H1 (cell line): Measurements from ENCODE around the gene GSTA3. TPM values are rescaled to one million over a fixed set of nuclear protein-coding genes. Genes with fewer than 3 reads are reported as not detected.

ENCODE experiments used
- CTCF ChIA-PET: fragments of 300-600 bp; sonication (Branson Sonifier 250); formaldehyde crosslinking; loops from one replicate; lab custom pipeline; 2021; ENCODE audit not compliant: partially characterized antibody; lab: Charles Lee
- POLR2A ChIA-PET: fragments of 300-600 bp; sonication (Branson Sonifier 250); formaldehyde crosslinking; loops from one replicate; lab custom pipeline; 2021; ENCODE audit warnings: inconsistent platforms; ENCODE audit not compliant: partially characterized antibody; lab: Charles Lee
- DNase-seq, 2 experiments: peaks; one replicate each; pipeline versions ENCODE4 v3.0.0 to v3.0.0-alpha.2; 2010 to 2022; ENCODE audit warnings: low spot score in 2 of 2, low read depth in 1 of 2, mixed read lengths in 1 of 2
- FAIRE-seq: peaks from 2 replicates; lab custom pipeline; 2011; peaks lifted over from hg19 to GRCh38; lab: Jason Lieb, UNC
- H2AFZ ChIP-seq: 2 replicates; pipeline ENCODE4 v1.8.1; 2012; ENCODE audit warnings: low read length, inconsistent platforms
- H2AK5ac ChIP-seq: 2 replicates; pipeline ENCODE4 v1.6.1; 2013; ENCODE audit warnings: low read depth, low read length
- H2BK120ac ChIP-seq: replicated peaks from 2 replicates; pipeline ENCODE3; 2013; ENCODE audit warnings: low read depth, low read length, inconsistent platforms
- H2BK12ac ChIP-seq: 2 replicates; pipeline ENCODE4 v1.6.1; 2013; ENCODE audit warnings: low read depth, low read length
- H2BK15ac ChIP-seq: 2 replicates; pipeline ENCODE4 v1.6.1; 2013; ENCODE audit warnings: low read length
- H2BK20ac ChIP-seq: 2 replicates; pipeline ENCODE4 v1.6.1; 2013; ENCODE audit warnings: low read length
- H2BK5ac ChIP-seq: 2 replicates; pipeline ENCODE4 v1.6.1; 2013; ENCODE audit warnings: low read depth, low read length
- H3K14ac ChIP-seq: 2 replicates; pipeline ENCODE4 v1.6.1; 2013; ENCODE audit warnings: inconsistent platforms; ENCODE audit not compliant: insufficient read length
- H3K18ac ChIP-seq: 2 replicates; pipeline ENCODE4 v1.6.1; 2013; ENCODE audit warnings: low read length; ENCODE audit errors: extremely low read depth
- H3K23ac ChIP-seq: 2 replicates; pipeline ENCODE4 v1.6.1; 2013; ENCODE audit warnings: inconsistent platforms; ENCODE audit not compliant: insufficient read length
- H3K23me2 ChIP-seq: 2 replicates; pipeline ENCODE4 v1.6.1; 2013; ENCODE audit warnings: low read depth, low read length
- H3K27ac ChIP-seq: 2 replicates; pipeline ENCODE4 v1.6.1; 2011; ENCODE audit warnings: low read depth, low read length, inconsistent platforms
- H3K27me3 ChIP-seq, 4 experiments: replicated peaks in 1 of 4; 1 replicate in 1 of 4; 2 replicates in 3 of 4; pipeline versions ENCODE4 v1.6.1 to v1.8.1; 2011 to 2013; ENCODE audit warnings: low read length in 3 of 4, mild to moderate bottlenecking in 3 of 4, inconsistent platforms in 2 of 4, mixed read lengths in 2 of 4, moderate library complexity in 1 of 4; ENCODE audit not compliant: control insufficient read depth in 3 of 4, insufficient read depth in 3 of 4; ENCODE audit errors: extremely low read depth in 1 of 4
- H3K36me3 ChIP-seq, 4 experiments: 2 replicates each; pipeline versions ENCODE4 v1.6.1 to v1.8.1; 2011 to 2013; ENCODE audit warnings: mild to moderate bottlenecking in 4 of 4, low read length in 3 of 4, moderate library complexity in 2 of 4, control low read depth in 1 of 4, inconsistent platforms in 1 of 4; ENCODE audit not compliant: insufficient read depth in 4 of 4, control insufficient read depth in 2 of 4
- H3K4ac ChIP-seq: replicated peaks from 2 replicates; pipeline ENCODE3; 2013; ENCODE audit warnings: low read length, low read depth, mixed read lengths, inconsistent platforms; ENCODE audit not compliant: insufficient read length
- H3K4me1 ChIP-seq, 4 experiments: replicated peaks in 1 of 4; 1 replicate in 1 of 4; 2 replicates in 3 of 4; pipeline versions ENCODE4 v1.6.1 to v1.8.1; 2011 to 2013; ENCODE audit warnings: low read length in 3 of 4, inconsistent platforms in 2 of 4, mixed read lengths in 1 of 4; ENCODE audit not compliant: insufficient read depth in 4 of 4, control insufficient read depth in 3 of 4
- H3K4me2 ChIP-seq, 2 experiments: 2 replicates each; pipeline versions ENCODE4 v1.6.1 to v1.8.1; 2011 to 2013; ENCODE audit warnings: low read depth in 2 of 2, low read length in 2 of 2, control low read depth in 1 of 2, inconsistent platforms in 1 of 2, mild to moderate bottlenecking in 1 of 2; ENCODE audit not compliant: insufficient read depth in 1 of 2
- H3K4me3 ChIP-seq, 4 experiments: fragments of 200-600, 300-600 bp in 1 of 4; sonication (generic), shearing (Covaris generic), sonication (Bioruptor Twin) in 1 of 4; 2 replicates each; pipeline versions ENCODE4 v1.5.1 to v1.8.1; 2011 to 2016; ENCODE audit warnings: low read length in 4 of 4, low read depth in 3 of 4, control low read depth in 2 of 4, inconsistent platforms in 2 of 4, mild to moderate bottlenecking in 2 of 4, mixed read lengths in 1 of 4, moderate library complexity in 1 of 4; ENCODE audit not compliant: insufficient read depth in 2 of 4; ENCODE audit errors: extremely low read depth in 1 of 4
- H3K56ac ChIP-seq: replicated peaks from 2 replicates; pipeline ENCODE3; 2013; ENCODE audit warnings: low read depth, mild to moderate bottlenecking, mixed read lengths, low read length, inconsistent platforms; ENCODE audit not compliant: insufficient read length
- H3K79me1 ChIP-seq: 2 replicates; pipeline ENCODE4 v1.6.1; 2013; ENCODE audit warnings: low read depth, low read length, control low read depth
- H3K79me2 ChIP-seq, 2 experiments: 2 replicates each; pipeline versions ENCODE4 v1.6.1 to v1.8.1; 2012 to 2013; ENCODE audit warnings: low read length in 2 of 2, mild to moderate bottlenecking in 2 of 2, inconsistent platforms in 1 of 2; ENCODE audit not compliant: insufficient read depth in 2 of 2, control insufficient read depth in 1 of 2
- H3K9ac ChIP-seq, 4 experiments: replicated peaks in 1 of 4; 1 replicate in 1 of 4; 2 replicates in 3 of 4; pipeline versions ENCODE4 v1.6.1 to v1.8.1; 2011 to 2013; ENCODE audit warnings: low read depth in 3 of 4, low read length in 3 of 4, control low read depth in 2 of 4, mild to moderate bottlenecking in 2 of 4, moderate library complexity in 2 of 4, inconsistent platforms in 1 of 4; ENCODE audit errors: extremely low read depth in 1 of 4
- H3K9me3 ChIP-seq, 2 experiments: 2 replicates each; pipeline versions ENCODE4 v1.6.1 to v1.8.1; 2012 to 2013; ENCODE audit warnings: mild to moderate bottlenecking in 2 of 2, moderate library complexity in 2 of 2, control low read depth in 1 of 2, inconsistent platforms in 1 of 2, low read depth in 1 of 2, low read length in 1 of 2, mixed read lengths in 1 of 2; ENCODE audit not compliant: insufficient read depth in 2 of 2
- H4K20me1 ChIP-seq, 2 experiments: replicated peaks in 1 of 2; 2 replicates each; pipeline versions ENCODE3 to v1.8.1; 2011 to 2013; ENCODE audit warnings: inconsistent platforms in 2 of 2, low read length in 2 of 2, mild to moderate bottlenecking in 1 of 2; ENCODE audit not compliant: insufficient read depth in 2 of 2, control insufficient read depth in 1 of 2
- H4K5ac ChIP-seq: 2 replicates; pipeline ENCODE4 v1.6.1; 2013; ENCODE audit warnings: low read length, low read depth, mixed read lengths, inconsistent platforms; ENCODE audit not compliant: insufficient read length
- H4K8ac ChIP-seq: 2 replicates; pipeline ENCODE4 v1.8.0; 2013; ENCODE audit warnings: mild to moderate bottlenecking, moderate library complexity, low read length, inconsistent platforms; ENCODE audit not compliant: insufficient read depth; ENCODE audit errors: extremely low read depth
- H4K91ac ChIP-seq: replicated peaks from 2 replicates; pipeline ENCODE3; 2013; ENCODE audit warnings: low read length, mixed read lengths, inconsistent platforms; ENCODE audit not compliant: insufficient read length
- SAP30 ChIP-seq: fragments of 300-600 bp; sonication (generic); IDR thresholded peaks from 2 replicates; pipeline ENCODE4 v1.7.1; 2012; ENCODE audit warnings: low read length, moderate library complexity, mild to moderate bottlenecking, inconsistent platforms; ENCODE audit not compliant: insufficient read depth, insufficient replicate concordance
- polyA plus RNA-seq, 7 experiments: library from polyadenylated mRNA; depleted of rRNA in 3 of 7; stranded (reverse) in 5 of 7; unstranded in 2 of 7; fragments of >200 nt in 5 of 7; fragments of 200-250 nt in 2 of 7; gene quantifications; 1 replicate in 5 of 7; 2 replicates in 1 of 7; 4 replicates in 1 of 7; pipeline versions ENCODE4 v1.2.1 to v1.2.3, GENCODE V29; 2011 to 2013; ENCODE audit warnings: missing spikeins in 2 of 7, mixed read lengths in 2 of 7
- total RNA-seq: library from RNA; stranded (reverse); fragmentation: NEBNext Ultra II Directional; extraction: Animal tissue kit (Norgen Biotek cat#: 25700); gene quantifications from 2 replicates; pipeline ENCODE4 v1.2.1, GENCODE V29; 2021

The GSTA3 gene
- total and polyA plus RNA-seq, 2 of the 8 experiments (the other 6 are each of a cell fraction or from before 2014, with no cell fraction given), result not detected

GRCh38 chr6:52914516-52914915 is 5.0 kb upstream of the GSTA3 start:
- H4K91ac ChIP-seq, result no peak overlapping the region
- H3K18ac ChIP-seq, result no peak overlapping the region; the same call in 1 of the 2 replicates
- H3K23ac ChIP-seq, result no peak overlapping the region
- POLR2A ChIA-PET, result no interaction called here
- no peaks in the 10 kb centered on the region for H3K36me3 ChIP-seq
- H3K23me2 ChIP-seq, result no peaks in the 10 kb centered on the region
- H3K4me3 ChIP-seq, result no peak overlapping the region
- no peak overlapping the region for H3K27ac ChIP-seq
- no peak overlapping the region for H3K56ac ChIP-seq
- no peak overlapping the region for H4K5ac ChIP-seq
- H3K9me3 ChIP-seq, result no peaks in the 10 kb centered on the region
- no peak overlapping the region for H2AK5ac ChIP-seq
- no peak overlapping the region for H2BK12ac ChIP-seq
- H3K79me2 ChIP-seq, result no peaks in the 10 kb centered on the region
- H4K8ac ChIP-seq, result no peak overlapping the region
- no peak overlapping the region for H2BK120ac ChIP-seq
- H2AFZ ChIP-seq, result no peak overlapping the region
- no peak overlapping the region for H2BK5ac ChIP-seq
- CTCF ChIA-PET, result no interaction called here
- H3K79me1 ChIP-seq, result no peaks in the 10 kb centered on the region
- no peaks in the 10 kb centered on the region for H4K20me1 ChIP-seq
- H2BK20ac ChIP-seq, result no peak overlapping the region
- H3K27me3 ChIP-seq, result no peaks in the 10 kb centered on the region
- TF ChIP-seq SAP30, result no peak
- H3K4me1 ChIP-seq, result no peaks in the 10 kb centered on the region
- H3K14ac ChIP-seq, result no peak overlapping the region
- DNase-seq, result no peak
- no peak overlapping the region for H3K9ac ChIP-seq
- no peak overlapping the region for H2BK15ac ChIP-seq
- H3K4me2 ChIP-seq, result no peak overlapping the region
- no peak for FAIRE-seq
- H3K4ac ChIP-seq, result no peak overlapping the region
